AML-193 (cell line): ENCODE data around the gene MAN2A2.
"Not testable (repeated sequence)": the region's sequence is repeated elsewhere in the genome, so short reads cannot be mapped to it uniquely, and the experiment has no call there.

Experiments used
- DNase-seq, 2 experiments: peaks; one replicate each; lab custom pipeline; 2025; lab: John Stamatoyannopoulos, UW

Gene MAN2A2

GRCh38 chr15:90918034-90918788, 15.1 kb downstream of the MAN2A2 start:
- no peak for DNase-seq

- DNase-seq = no peak
Observed at GRCh38 chr15:90918835-90919234, 15.7 kb downstream of the MAN2A2 start.

- no peak for DNase-seq
Observed at GRCh38 chr15:90921887-90922286, 18.8 kb downstream of the MAN2A2 start.

GRCh38 chr15:90922712-90923322, 19.7 kb downstream of the MAN2A2 start:
- not testable (repeated sequence) for DNase-seq

GRCh38 chr15:90924375-90924774, 21.3 kb downstream of the MAN2A2 start:
- DNase-seq = no peak

GRCh38 chr15:90926766-90927165, 23.7 kb downstream of the MAN2A2 start:
- DNase-seq = not testable (repeated sequence)

- DNase-seq = not testable (repeated sequence)
Observed at GRCh38 chr15:90928106-90928505, 25.0 kb downstream of the MAN2A2 start.

GRCh38 chr15:90929246-90930019, 26.3 kb downstream of the MAN2A2 start:
- DNase-seq = no peak

- DNase-seq = peak in 1 of 2 experiments; percentile 22
Observed at GRCh38 chr15:90930861-90931574, 27.9 kb downstream of the MAN2A2 start.

GRCh38 chr15:90931575-90931827, 28.4 kb downstream of the MAN2A2 start:
- DNase-seq = no peak

GRCh38 chr15:90931828-90932659, 28.9 kb downstream of the MAN2A2 start, which contains the start of gene HDDC3:
Gene HDDC3 (minus strand): TSS chr15:90932549. CDS start chr15:90932540, 9 bp downstream.
- DNase-seq = peak; percentile 84 to 86

- DNase-seq = no peak
Observed at GRCh38 chr15:90932660-90932991, 29.5 kb downstream of the MAN2A2 start.

- DNase-seq = no peak
Observed at GRCh38 chr15:90933301-90933700, 30.2 kb downstream of the MAN2A2 start.

- peak; percentile 68 to 70 for DNase-seq
Observed at GRCh38 chr15:90934256-90934948, 31.3 kb downstream of the MAN2A2 start.

- DNase-seq = peak; percentile 61 to 79
Observed at GRCh38 chr15:90934949-90935751, 32.0 kb downstream of the MAN2A2 start, which contains the start of gene UNC45A. Gene UNC45A (plus strand): TSS chr15:90935285. CDS start chr15:90935325, 40 bp downstream.

- no peak for DNase-seq
Observed at GRCh38 chr15:90936823-90937222, 33.7 kb downstream of the MAN2A2 start.

GRCh38 chr15:90938261-90938660, 35.2 kb downstream of the MAN2A2 start:
- no peak for DNase-seq

GRCh38 chr15:90939756-90940155, 36.7 kb downstream of the MAN2A2 start:
- no peak for DNase-seq

GRCh38 chr15:90941038-90941437, 37.9 kb downstream of the MAN2A2 start:
- DNase-seq = no peak
